Fibroblast of villous mesenchyme (primary cell): ENCODE results near the gene SPCS2. TPM values are rescaled to one million over a fixed set of nuclear protein-coding genes. Genes with fewer than 3 reads are reported as not detected.

Experiments
- DNase-seq: peaks from one replicate; pipeline ENCODE4 v3.0.0-alpha.2; 2010; ENCODE audit warnings: low read depth
- H3K4me3 ChIP-seq: 2 replicates; pipeline ENCODE4 v1.5.1; 2011; ENCODE audit warnings: low read depth, mild to moderate bottlenecking, low read length
- CTCF ChIP-seq: IDR thresholded peaks from 2 replicates; pipeline ENCODE4 v1.5.1; 2012; ENCODE audit warnings: low read depth, mild to moderate bottlenecking, low read length; ENCODE audit not compliant: insufficient read depth
- total RNA-seq: library from RNA; depleted of rRNA; stranded (reverse); fragments of >200 nt; gene quantifications from 2 replicates; pipeline ENCODE4 v1.2.3, GENCODE V29; 2012

The SPCS2 gene
- total RNA-seq, 1 donor, result 14.7 TPM

- no peak for DNase-seq
- H3K4me3 ChIP-seq, result no peak overlapping the region
- no peak for TF ChIP-seq CTCF
These were observed 41.9 kb downstream of the SPCS2 start for GRCh38 chr11:74990941-74991340.

- no peak for TF ChIP-seq CTCF
- no peak for DNase-seq
- no peak overlapping the region for H3K4me3 ChIP-seq
These were observed 43.8 kb downstream of the SPCS2 start for GRCh38 chr11:74992852-74993251.

GRCh38 chr11:75000975-75001354 lies 51.9 kb downstream of the SPCS2 start:
- no peak for TF ChIP-seq CTCF
- DNase-seq, result no peak
- no peak overlapping the region for H3K4me3 ChIP-seq

- no peak for DNase-seq
- H3K4me3 ChIP-seq, result no peak overlapping the region
- TF ChIP-seq CTCF, result no peak
These were observed 52.6 kb downstream of the SPCS2 start for GRCh38 chr11:75001686-75002085.

GRCh38 chr11:75002516-75002915 lies 53.5 kb downstream of the SPCS2 start:
- no peak for DNase-seq
- no peak overlapping the region for H3K4me3 ChIP-seq
- no peak for TF ChIP-seq CTCF

- no peak for DNase-seq
- no peak for TF ChIP-seq CTCF
- no peak overlapping the region for H3K4me3 ChIP-seq
These were observed 55.1 kb downstream of the SPCS2 start for GRCh38 chr11:75004215-75004614.

GRCh38 chr11:75011357-75011756 lies 62.3 kb downstream of the SPCS2 start:
- no peak for TF ChIP-seq CTCF
- DNase-seq, result no peak
- H3K4me3 ChIP-seq, result no peak overlapping the region
